Measurements from ENCODE around the gene GTF2F1. TPM values are rescaled to one million over a fixed set of nuclear protein-coding genes. Genes with fewer than 3 reads are reported as not detected.
"Not testable (repeated sequence)": the region's sequence is repeated elsewhere in the genome, so short reads cannot be mapped to it uniquely, and the experiment has no call there.

Gene GTF2F1
- total RNA-seq, 1 donor from 2014 or later = 62.0 TPM

- H3K4me3 Mint-ChIP-seq (ENCODE audit: unreplicated experiment) = no peak overlapping the region
- H3K9me3 Mint-ChIP-seq (ENCODE audit: unreplicated experiment) = no peaks in the 10 kb centered on the region
- DNase-seq (ENCODE audit: extremely low spot score, unreplicated experiment) = no peak
- H3K27ac Mint-ChIP-seq (ENCODE audit: unreplicated experiment) = no peak overlapping the region
- TF ChIP-seq, protein P1, sequence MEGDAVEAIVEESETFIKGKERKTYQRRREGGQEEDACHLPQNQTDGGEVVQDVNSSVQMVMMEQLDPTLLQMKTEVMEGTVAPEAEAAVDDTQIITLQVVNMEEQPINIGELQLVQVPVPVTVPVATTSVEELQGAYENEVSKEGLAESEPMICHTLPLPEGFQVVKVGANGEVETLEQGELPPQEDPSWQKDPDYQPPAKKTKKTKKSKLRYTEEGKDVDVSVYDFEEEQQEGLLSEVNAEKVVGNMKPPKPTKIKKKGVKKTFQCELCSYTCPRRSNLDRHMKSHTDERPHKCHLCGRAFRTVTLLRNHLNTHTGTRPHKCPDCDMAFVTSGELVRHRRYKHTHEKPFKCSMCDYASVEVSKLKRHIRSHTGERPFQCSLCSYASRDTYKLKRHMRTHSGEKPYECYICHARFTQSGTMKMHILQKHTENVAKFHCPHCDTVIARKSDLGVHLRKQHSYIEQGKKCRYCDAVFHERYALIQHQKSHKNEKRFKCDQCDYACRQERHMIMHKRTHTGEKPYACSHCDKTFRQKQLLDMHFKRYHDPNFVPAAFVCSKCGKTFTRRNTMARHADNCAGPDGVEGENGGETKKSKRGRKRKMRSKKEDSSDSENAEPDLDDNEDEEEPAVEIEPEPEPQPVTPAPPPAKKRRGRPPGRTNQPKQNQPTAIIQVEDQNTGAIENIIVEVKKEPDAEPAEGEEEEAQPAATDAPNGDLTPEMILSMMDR (IDR thresholded peaks at IDR 0.05) = no peak
- H3K4me1 Mint-ChIP-seq (ENCODE audit: unreplicated experiment) = peaks cover 15% of the 10 kb centered on the region
- H3K36me3 Mint-ChIP-seq (ENCODE audit: unreplicated experiment) = peaks cover 15% of the 10 kb centered on the region
- no peaks in the 10 kb centered on the region for H3K27me3 Mint-ChIP-seq (ENCODE audit: unreplicated experiment)
These were observed 28.6 kb downstream of the GTF2F1 start for GRCh38 chr19:6364353-6364752.

DNA sequence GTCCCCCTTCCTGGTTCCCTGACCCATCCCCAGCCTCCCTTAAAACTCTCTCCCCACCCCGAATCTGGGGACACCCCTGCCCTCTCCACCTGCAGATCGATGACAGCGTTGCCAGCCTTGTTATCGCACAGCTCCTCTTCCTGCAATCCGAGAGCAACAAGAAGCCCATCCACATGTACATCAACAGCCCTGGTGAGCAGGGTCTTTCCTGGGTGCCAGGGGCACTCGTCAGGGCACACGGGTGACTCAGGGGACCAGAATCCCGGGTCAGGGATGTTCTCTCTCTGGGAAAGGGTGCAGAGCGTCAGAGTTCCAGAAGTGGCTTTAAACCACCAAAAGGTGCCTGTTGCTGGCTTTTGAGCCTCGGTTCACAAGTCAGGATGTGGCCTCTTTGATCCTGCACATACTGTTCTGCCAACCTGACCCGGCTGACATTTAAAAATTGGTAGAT, 30.6 kb downstream of the GTF2F1 start:
- H3K27ac Mint-ChIP-seq (ENCODE audit: unreplicated experiment) = peak overlapping the region; percentile 86
- TF ChIP-seq, protein P1 (IDR thresholded peaks at IDR 0.05) = no peak
- no peak for DNase-seq (ENCODE audit: extremely low spot score, unreplicated experiment)
- peaks cover 6% of the 10 kb centered on the region for H3K36me3 Mint-ChIP-seq (ENCODE audit: unreplicated experiment)
- H3K4me1 Mint-ChIP-seq (ENCODE audit: unreplicated experiment) = peaks cover 18% of the 10 kb centered on the region
- H3K9me3 Mint-ChIP-seq (ENCODE audit: unreplicated experiment) = no peaks in the 10 kb centered on the region
- peak overlapping the region; percentile 86 for H3K4me3 Mint-ChIP-seq (ENCODE audit: unreplicated experiment)
- H3K27me3 Mint-ChIP-seq (ENCODE audit: unreplicated experiment) = no peaks in the 10 kb centered on the region

- Mint-ChIP-seq H3K36me3 (ENCODE audit: unreplicated experiment) (peaks cover 6% of the 10 kb centered on the region), H3K27ac (ENCODE audit: unreplicated experiment) (peak overlapping the region; percentile 86), H3K9me3 (ENCODE audit: unreplicated experiment) (no peaks in the 10 kb centered on the region), H3K4me3 (ENCODE audit: unreplicated experiment) (peak overlapping the region; percentile 86), H3K4me1 (ENCODE audit: unreplicated experiment) (peaks cover 18% of the 10 kb centered on the region), H3K27me3 (ENCODE audit: unreplicated experiment) (no peaks in the 10 kb centered on the region)
- TF ChIP-seq, protein P1 (IDR thresholded peaks at IDR 0.05) = no peak
- DNase-seq (ENCODE audit: extremely low spot score, unreplicated experiment) = no peak
These were observed 31.0 kb downstream of the GTF2F1 start for GRCh38 chr19:6362027-6362350.

DNA sequence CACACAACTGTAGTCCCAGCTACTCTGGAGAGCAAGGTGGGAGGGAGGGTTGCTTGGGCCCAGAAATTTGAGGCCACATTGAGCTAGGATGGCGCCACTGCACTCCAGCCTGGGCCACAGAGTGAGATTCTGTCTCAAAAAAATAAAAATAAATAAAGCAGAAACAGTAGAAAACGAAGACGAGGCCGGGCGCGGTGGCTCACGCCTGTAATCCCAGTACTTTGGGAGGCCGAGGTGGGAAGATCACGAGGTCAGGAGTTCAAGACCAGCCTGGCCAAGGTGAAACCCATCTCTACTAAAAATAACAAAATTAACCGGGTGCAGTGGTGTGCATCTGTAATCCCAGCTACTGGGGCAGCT, 32.1 kb downstream of the GTF2F1 start:
- Mint-ChIP-seq H3K4me1 (ENCODE audit: unreplicated experiment) (peaks cover 18% of the 10 kb centered on the region), H3K27ac (ENCODE audit: unreplicated experiment) (peak overlapping the region; percentile 64), H3K4me3 (ENCODE audit: unreplicated experiment) (peak overlapping the region; percentile 86)
- not testable (repeated sequence) for H3K36me3 Mint-ChIP-seq (ENCODE audit: unreplicated experiment); H3K9me3 Mint-ChIP-seq (ENCODE audit: unreplicated experiment); H3K27me3 Mint-ChIP-seq (ENCODE audit: unreplicated experiment); DNase-seq (ENCODE audit: extremely low spot score, unreplicated experiment)

DNA sequence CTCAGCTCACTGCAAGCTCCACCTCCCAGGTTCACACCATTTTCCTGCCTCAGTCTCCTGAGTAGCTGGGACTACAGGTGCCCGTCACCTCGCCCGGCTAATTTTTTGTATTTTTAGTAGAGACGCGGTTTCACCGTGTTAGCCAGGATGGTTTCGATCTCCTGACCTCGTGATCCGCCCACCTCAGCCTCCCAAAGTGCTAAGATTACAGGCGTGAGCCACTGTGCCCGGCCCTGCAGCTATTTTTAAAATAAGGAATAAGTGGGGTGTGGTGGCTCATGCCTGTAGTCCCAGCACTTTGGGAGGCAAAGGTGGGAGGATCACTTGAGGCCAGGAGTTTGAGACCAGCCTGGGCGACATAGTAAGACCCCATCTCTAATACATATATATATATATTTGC, 32.5 kb downstream of the GTF2F1 start:
- not testable (repeated sequence) for H3K27ac Mint-ChIP-seq (ENCODE audit: unreplicated experiment); H3K9me3 Mint-ChIP-seq (ENCODE audit: unreplicated experiment)

DNA sequence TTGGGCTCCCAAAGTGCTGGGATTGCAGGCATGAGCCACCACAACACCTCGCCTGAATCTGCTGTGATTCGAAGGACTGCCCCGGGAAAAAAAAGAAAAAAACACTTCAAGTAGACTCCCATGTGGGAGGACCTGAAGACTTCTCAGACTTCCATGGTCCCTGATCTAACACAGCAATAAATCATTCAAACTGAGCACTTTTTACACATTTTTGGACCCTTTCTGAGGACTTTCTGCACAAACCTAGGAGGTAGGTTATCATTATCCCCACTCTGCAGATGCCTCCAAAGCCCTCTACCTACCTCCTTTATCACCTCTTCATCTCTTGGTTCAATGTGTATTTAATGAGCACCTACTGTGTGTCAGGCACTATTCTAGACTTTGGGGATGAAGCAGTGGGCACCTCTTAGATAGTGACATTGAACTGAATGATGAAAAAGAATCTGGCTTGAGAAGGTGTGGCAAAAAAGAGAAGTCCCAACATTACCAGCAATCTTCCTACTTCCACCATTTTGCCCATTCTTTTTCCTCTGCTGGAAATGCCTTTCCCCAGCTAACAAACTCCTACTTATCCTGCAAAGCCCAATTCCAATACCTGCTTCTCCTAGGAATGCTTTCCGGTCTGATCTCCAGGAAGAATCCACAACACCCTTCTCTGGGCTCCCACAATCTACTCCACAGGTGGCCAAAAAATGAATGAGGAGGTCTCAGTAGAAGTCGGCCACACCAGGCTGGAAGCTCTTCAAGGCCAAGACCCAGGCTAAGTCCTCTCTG, 33.2 kb downstream of the GTF2F1 start:
- H3K36me3 Mint-ChIP-seq (ENCODE audit: unreplicated experiment) = peaks cover 2% of the 10 kb centered on the region
- H3K4me3 Mint-ChIP-seq (ENCODE audit: unreplicated experiment) = no peak overlapping the region
- peaks cover 18% of the 10 kb centered on the region for H3K4me1 Mint-ChIP-seq (ENCODE audit: unreplicated experiment)
- H3K27me3 Mint-ChIP-seq (ENCODE audit: unreplicated experiment) = no peaks in the 10 kb centered on the region
- TF ChIP-seq, protein P1 (IDR thresholded peaks at IDR 0.05) = no peak
- no peak overlapping the region for H3K27ac Mint-ChIP-seq (ENCODE audit: unreplicated experiment)
- H3K9me3 Mint-ChIP-seq (ENCODE audit: unreplicated experiment) = no peaks in the 10 kb centered on the region
- no peak for DNase-seq (ENCODE audit: extremely low spot score, unreplicated experiment)

More for the DNA sequence above, 32.5 kb downstream of the GTF2F1 start:
- H3K36me3 Mint-ChIP-seq (ENCODE audit: unreplicated experiment); H3K27me3 Mint-ChIP-seq (ENCODE audit: unreplicated experiment); DNase-seq (ENCODE audit: extremely low spot score, unreplicated experiment): not testable (repeated sequence)
- Mint-ChIP-seq H3K4me3 (ENCODE audit: unreplicated experiment) (peak overlapping the region; percentile 86), H3K4me1 (ENCODE audit: unreplicated experiment) (peaks cover 18% of the 10 kb centered on the region)

Measured in osteocyte (in vitro differentiated cells).